Astrocyte (in vitro differentiated cells and primary cell): ENCODE measurements around the gene KIF5A.

Experiments used
- EZH2 ChIP-seq: IDR thresholded peaks from 2 replicates; pipeline ENCODE4 v1.6.1; 2012; ENCODE audit warnings: mild to moderate bottlenecking, low read length, inconsistent platforms; ENCODE audit not compliant: insufficient read depth
- TF ChIP-seq, protein P1 (sequence below): IDR thresholded peaks from 2 replicates; pipeline ENCODE4 v1.5.1; 2011; ENCODE audit warnings: low read depth, mild to moderate bottlenecking, inconsistent platforms, low read length, moderate library complexity; ENCODE audit not compliant: insufficient read depth

DNA sequence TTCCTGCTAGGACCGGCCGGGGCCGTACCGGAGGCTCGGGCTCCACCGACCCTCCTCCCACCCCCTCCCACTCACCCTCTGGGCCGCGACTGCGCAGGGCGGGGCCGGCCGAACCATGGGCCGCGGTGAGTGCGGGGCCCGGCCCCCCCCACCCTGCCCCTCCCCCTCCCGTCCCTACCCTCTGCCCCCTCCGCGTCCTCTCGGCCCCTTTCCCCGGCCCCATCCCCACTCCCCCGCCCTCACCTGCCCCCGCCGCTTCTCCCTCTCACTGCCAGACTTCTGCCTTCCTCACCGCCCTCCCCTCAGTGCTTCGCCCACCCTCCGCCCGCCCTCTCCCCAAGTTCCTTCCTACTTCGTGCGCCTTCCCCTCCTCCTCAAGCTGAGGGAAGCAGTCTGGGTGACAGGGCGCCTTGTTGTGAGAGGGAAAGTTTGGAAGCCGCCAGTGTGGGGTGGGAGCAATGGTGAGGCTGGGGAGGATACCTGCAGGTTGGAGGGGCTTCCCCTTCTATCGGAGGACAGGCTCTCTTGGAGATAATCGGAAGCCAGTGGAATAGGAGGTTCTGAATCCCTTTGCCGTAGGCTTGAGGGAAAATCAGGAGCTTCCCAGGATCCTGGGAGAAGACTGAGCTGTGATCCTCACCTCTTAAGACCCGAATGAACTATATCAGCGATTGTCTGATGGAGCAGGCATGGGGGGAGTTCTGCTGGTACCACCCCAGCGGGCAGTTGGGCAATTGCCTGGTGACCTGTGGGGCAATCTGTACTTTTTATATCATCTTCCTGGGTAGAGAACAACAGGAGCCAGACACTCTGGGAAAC lies 26.7 kb upstream of the KIF5A start:
- no peak for TF ChIP-seq EZH2
- TF ChIP-seq, protein P1, sequence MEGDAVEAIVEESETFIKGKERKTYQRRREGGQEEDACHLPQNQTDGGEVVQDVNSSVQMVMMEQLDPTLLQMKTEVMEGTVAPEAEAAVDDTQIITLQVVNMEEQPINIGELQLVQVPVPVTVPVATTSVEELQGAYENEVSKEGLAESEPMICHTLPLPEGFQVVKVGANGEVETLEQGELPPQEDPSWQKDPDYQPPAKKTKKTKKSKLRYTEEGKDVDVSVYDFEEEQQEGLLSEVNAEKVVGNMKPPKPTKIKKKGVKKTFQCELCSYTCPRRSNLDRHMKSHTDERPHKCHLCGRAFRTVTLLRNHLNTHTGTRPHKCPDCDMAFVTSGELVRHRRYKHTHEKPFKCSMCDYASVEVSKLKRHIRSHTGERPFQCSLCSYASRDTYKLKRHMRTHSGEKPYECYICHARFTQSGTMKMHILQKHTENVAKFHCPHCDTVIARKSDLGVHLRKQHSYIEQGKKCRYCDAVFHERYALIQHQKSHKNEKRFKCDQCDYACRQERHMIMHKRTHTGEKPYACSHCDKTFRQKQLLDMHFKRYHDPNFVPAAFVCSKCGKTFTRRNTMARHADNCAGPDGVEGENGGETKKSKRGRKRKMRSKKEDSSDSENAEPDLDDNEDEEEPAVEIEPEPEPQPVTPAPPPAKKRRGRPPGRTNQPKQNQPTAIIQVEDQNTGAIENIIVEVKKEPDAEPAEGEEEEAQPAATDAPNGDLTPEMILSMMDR = no peak
